Mammary epithelial cell (primary cell): ENCODE data around the gene PFN2.

Source experiments
- CTCF ChIP-seq, 2 donors: IDR thresholded peaks in 1 of 2; conservative IDR thresholded peaks in 1 of 2; 2 replicates each; pipeline ENCODE4 v1.5.1; 2011 to 2012; ENCODE audit warnings: inconsistent platforms in 2 of 2, low read length in 2 of 2, mild to moderate bottlenecking in 2 of 2, control low read depth in 1 of 2, low read depth in 1 of 2; ENCODE audit not compliant: insufficient read depth in 1 of 2; ENCODE audit errors: extremely low read depth in 1 of 2
- EZH2 ChIP-seq: IDR thresholded peaks from 2 replicates; pipeline ENCODE4 v1.6.1; 2012; ENCODE audit warnings: low read length, inconsistent platforms, borderline replicate concordance

GRCh38 chr3:149989307-149989706 is 18.6 kb upstream of the PFN2 start:
- TF ChIP-seq CTCF (conservative IDR thresholded peaks at IDR 0.05 in 1 of 2, IDR thresholded peaks at IDR 0.05 in 1 of 2; ENCODE audit: extremely low read depth in 1 of 2, insufficient read depth in 1 of 2, low read depth in 1 of 2, low read length in 2 of 2): no peak
- TF ChIP-seq EZH2: no peak
